ENCODE results near the gene CHKB.
A peak's percentile ranks its signal among the peaks of the same experiment; 100 is the strongest.

CHKB gene

DNA sequence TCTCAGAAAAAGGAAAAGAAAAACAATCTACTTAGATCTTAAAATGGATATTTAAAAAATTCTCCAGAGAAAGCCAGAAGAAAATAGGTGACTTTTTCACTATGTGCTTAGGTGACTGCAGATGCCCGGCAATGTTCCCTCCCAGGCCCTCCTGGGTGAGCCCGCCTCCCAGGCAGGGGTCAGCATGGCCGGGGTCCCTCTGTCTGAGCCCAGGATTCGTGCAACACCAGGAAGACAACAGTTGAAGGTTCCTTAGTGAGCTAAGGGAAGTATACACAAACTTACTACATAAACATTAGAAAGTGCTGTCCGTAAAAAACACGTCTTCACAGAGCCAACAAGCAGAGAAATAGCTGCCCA is 29.5 kb upstream of the CHKB start:
- no peak for DNase-seq

DNA sequence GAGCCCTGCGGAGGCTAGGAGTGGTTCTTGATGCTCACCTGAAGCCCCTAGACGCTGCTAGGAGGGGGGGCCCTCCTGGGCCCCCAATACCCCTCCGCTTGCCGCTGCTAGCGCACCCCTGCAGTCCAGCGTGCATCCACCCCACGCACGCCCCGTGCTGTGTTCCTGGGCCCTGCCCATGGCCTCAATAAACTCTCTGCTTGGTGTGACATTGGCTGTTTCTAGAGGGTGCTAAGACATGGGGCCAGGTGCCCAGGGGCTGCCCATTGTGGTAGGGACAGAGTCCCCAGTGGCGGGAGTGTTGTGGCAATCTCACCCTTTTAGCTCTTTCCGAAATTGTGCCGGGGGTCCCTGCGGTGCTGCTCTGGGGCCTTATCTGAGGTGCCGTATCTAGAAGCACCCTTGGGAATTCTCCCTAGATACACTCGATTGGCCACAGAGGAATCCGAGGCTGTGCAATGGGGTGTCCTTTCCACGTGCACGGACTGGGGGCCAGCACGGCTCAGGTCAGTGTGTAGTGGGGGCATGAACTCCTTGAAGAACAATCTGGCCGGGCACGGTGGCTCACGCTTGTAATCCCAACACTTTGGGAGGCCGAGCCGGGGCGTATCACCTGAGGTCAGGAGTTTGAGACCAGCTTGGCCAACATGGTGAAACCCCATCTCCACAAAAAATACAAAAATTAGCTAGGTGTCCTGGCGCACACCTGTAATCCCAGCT is 28.9 kb upstream of the CHKB start:
- no peak for DNase-seq

DNA sequence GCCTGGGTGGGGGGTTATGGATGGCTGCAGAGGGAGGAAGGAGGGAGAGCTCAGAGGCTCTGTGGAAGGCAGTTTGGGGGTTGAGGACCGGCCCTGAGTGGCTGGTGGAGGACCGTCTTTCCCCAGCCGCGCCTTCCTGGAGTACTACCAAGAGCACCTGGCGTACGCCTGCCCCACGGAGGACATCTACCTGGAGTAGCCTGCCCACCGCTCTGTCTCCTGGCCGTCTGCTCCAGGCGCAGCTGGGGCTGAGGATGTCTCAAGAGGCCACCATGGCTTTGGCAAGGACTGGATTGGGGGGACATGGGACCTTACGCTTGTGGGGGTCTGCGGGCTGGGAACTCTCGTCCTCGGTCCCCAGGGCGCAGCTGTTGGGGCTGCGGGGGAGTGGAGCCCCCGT is 27.9 kb upstream of the CHKB start:
- DNase-seq = peak; percentile 21

DNA sequence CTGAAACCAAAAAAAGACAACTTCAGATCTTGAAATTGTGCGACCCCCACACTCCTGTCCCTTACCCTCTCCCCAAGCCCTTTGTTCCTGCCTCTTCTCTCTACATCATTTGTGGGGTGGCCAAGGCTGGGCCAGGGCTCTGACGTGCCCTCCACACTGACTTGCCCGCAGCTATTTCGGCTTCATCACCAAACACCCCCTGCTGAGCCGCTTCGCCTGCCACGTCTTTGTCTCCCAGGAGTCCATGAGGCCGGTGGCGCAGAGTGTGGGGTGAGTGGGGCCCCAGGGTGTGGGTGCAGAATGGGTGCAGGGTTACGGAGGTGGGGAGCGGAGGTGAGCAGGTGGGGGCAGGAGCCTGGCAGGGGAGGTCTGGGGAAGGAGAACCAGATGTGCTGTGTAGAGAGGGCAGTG is 27.4 kb upstream of the CHKB start:
- DNase-seq = peak; percentile 60

DNA sequence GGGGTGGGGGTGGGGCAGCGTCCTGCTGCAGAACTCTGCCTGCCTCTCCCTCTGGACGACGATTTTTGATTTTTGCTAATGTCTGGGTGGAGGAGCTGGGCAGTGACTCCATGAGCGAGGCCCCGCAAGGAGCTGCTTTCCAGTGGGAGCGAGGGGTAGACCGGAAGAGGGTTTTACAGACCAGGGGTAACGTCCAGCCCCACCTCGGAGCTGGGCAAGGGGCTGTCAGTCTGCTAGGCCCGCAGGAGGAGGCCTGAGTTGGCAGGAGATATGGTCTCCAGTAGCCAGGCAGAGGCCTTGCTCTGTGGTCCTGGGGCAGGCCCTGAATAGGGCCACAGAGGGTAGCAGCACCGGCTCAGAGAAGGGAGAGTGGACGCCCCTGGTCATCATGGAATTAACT is 26.9 kb upstream of the CHKB start:
- peak; percentile 50 for DNase-seq

DNA sequence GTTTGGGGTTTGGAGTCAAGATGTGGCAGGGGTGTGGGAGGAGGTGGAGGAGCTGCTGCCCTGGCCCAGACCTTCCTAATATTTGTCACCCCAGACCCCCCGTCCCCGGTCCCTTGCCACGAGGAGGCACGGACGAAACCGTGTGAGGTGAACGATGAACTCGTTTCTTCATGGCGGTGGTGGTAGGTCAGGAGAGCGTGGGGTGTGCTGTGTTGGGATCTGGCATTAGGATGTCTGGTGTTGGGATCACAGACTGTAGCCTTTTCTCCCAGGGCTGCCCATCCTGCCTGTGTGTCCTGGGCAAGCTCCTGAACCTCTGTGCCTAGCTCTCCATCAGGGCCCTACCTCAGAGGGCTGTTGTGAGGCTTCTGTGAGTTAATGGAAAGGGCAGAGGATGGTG is 26.3 kb upstream of the CHKB start:
- no peak for DNase-seq

DNA sequence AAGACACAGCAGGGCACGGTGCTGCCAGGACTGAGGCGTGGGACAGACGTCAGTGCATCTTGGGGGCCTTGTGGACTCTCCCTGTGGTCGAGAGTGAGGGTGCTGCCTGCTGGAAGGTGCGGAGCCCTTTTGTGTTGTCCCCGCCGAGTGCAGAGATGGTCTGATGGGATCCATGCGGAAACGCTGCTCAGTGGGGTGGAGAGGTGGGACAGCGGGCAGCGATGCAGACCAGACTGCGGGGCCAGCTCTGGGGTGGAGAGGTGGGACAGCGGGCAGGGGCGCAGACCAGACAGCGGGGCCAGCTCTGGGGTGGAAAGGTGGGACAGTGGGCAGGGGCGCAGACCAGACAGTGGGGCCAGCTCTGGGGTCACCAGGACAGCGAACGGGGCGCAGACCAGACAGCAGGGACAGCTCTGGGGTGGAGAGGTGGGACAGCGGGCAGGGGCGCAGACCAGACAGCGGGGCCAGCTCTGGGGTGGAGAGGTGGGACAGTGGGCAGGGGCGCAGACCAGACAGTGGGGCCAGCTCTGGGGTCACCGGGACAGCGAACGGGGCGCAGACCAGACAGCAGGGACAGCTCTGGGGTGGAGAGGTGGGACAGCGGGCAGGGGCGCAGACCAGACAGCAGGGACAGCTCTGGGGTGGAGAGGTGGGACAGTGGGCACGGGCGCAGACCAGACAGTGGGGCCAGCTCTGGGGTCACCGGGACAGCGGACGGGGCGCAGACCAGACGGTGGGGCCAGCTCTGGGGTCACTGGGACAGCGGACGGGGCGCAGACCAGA is 25.6 kb upstream of the CHKB start:
- DNase-seq = peak; percentile 45

DNA sequence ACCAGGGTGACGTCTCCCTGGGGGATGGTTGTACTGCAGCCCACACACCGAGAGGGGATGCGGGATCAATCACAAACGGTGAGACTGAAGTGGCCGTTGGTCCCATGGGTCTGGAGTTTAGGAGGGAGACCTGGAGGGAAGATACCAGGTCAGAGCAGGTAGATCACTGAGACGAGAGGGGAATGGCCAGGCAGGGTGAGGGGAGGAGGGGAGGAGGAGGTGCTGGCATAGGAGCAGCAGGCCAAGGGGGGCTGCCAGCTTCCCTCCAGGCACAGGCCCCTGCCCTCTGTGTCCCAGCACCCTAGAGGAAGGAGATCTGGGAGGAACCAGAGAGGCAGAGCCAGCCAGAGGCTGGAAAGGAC is 25.0 kb upstream of the CHKB start:
- no peak for DNase-seq

DNA sequence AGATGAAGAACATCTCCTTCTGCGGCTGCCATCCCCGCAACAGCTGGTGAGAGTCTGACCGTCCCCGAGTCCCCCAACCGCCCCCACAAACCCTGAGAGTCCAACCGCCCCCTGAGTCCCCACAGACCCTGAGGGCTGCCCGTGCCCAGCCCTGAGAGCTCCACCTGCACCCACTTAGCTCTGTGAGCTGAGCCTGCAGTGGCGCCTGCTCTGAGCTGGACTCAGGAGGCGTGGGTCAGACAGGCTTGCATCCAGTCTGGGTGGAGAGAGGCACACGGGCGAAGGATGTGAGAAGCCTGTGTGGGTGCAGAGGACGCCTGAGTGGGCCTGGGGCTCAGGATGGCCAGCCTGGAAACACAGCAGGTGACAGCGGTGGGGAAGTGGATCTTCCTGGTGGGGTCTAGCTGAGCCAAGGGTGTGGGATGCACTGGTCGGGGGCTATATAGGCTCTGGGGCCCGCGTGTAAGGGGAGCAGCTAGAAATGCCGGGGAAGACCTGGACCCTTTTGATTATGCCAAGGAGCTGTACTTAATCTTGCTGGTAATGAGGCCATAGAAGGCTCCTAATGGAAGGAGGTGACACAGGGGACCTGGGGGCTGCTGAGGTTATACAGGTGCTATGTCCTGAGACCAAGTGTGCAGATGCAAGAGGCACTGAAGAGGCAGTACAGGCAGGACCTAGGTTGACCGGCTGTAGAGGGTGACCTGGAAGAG is 24.5 kb upstream of the CHKB start:
- peak; percentile 59 for DNase-seq

DNA sequence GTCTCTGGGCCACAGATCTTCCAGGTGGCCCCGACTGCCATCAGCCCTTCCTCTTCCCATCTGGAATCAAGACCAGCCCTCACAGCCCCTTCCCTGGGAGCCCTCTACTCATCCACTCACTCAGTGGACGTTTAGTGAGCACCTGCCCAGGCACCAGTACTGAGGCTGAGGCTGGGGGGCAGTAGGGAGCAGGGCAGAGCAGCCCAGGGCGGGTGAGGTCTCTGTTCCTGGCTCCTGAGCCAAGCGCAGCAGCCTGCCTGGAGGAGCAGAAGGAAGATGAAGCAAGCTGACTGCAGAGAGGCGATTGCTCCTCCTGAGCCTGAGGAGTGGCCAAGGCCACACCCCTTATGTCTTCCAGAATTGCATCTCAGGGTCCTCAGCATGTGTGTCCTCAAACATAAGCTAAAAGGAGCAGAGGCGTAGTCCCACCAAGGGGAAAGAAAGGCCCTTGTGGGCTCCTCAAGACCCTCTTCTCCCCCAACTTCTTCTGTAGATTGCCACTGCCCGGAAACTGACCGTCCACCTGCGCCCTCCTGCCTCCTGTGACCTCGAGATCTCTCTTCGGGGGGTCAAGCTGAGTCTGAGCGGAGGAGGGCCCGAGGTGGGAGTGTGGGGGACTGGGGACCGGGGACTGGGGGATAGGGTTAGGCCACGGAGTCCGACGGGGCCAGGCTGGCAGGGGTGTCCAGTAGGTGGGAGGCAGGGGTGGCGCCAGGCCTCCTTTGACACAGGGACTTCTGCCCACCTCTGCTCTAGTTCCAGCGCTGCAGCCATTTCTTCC is 23.7 kb upstream of the CHKB start:
- DNase-seq = peak; percentile 56

DNA sequence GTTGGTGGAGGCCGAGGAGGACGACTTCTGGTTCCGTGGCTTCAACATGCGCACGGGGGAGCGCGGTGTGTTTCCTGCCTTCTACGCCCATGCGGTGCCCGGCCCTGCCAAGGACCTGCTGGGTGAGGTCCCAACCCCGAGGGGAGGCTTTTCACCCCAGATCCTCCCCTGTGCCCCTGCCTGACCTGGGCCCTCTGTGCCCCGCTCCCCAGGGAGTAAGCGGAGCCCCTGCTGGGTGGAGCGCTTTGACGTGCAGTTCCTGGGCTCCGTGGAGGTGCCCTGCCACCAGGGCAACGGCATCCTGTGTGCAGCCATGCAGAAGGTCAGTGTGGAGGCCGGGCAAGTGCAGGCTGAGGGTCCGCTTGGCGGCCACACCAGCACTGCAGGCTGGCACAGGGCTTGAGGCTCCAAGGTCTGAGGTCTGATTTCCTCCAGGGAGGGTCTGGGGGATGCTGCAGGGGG is 23.0 kb upstream of the CHKB start:
- DNase-seq = peak; percentile 50

DNA sequence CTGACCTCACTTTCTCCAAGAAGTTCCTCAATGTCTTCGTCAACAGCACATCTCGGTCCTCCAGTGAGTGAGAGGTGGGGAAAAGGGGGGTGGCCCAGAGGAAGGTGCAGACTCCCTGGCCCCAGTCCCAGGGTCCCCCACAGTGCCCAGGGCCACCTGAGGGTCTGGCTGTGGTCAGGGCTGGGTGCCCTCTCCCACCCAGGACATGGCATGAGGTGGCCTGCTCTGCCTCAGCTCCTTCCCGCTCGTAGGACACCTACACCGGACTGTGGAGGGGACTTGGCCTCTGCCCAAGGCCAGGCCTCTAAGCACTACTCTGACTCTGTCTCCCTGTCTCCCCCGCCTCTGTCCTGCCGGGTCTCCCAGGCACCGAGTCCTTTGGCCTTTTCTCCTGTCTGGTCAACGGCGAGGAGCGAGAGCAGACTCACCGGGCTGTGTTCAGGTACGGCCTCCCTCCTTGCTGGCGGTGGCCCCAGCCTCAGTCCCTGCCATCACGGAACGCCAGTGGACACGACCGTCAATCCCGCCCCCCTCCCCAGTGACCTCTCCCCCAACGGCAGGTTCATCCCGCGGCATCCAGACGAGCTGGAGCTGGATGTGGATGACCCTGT is 22.5 kb upstream of the CHKB start:
- no peak for DNase-seq

DNA sequence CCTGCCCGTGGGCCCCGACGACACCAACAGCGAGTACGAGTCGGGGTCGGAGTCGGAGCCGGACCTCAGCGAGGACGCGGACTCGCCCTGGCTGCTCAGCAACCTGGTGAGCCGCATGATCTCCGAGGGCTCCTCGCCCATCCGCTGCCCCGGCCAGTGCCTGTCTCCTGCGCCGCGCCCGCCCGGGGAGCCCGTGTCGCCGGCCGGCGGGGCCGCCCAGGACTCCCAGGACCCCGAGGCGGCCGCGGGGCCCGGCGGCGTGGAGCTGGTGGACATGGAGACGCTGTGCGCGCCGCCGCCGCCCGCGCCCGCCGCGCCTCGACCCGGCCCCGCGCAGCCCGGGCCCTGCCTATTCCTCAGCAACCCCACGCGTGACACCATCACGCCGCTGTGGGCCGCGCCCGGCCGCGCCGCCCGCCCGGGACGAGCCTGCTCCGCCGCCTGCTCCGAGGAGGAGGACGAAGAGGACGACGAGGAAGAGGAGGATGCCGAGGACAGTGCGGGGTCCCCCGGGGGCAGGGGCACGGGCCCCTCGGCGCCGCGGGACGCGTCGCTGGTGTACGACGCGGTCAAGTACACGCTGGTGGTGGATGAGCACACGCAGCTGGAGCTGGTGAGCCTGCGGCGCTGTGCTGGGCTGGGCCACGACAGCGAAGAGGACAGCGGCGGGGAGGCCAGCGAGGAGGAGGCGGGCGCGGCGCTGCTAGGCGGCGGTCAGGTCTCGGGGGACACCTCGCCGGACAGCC is 21.8 kb upstream of the CHKB start:
- no peak for DNase-seq

DNA sequence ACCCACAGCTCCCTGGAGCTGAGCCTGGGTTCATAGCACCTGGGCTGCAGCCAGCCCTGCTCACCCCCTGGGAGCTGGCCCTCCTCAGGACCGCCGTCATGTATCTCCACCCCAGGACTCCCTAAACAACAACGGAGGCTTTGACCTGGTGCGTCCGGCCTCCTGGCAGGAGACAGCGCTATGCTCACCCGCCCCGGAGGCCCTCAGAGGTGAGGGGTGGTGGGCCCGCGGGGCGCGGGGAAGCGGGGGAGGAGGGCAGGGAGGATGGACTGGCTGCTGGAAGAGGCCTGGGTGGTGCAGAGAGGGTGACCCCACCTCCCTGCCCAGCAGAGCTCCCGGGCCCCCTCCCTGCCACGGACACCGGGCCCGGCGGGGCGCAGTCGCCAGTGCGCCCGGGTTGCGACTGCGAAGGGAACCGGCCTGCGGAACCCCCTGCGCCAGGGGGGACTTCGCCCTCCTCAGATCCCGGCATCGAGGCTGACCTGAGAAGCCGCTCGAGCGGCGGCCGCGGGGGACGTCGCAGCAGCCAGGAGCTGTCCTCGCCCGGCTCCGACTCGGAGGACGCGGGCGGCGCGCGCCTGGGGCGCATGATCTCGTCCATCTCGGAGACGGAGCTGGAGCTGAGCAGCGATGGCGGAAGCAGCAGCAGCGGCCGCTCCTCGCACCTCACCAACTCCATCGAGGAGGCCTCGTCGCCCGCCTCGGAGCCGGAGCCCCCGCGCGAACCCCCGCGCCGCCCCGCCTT is 21.0 kb upstream of the CHKB start:
- no peak for DNase-seq

DNA sequence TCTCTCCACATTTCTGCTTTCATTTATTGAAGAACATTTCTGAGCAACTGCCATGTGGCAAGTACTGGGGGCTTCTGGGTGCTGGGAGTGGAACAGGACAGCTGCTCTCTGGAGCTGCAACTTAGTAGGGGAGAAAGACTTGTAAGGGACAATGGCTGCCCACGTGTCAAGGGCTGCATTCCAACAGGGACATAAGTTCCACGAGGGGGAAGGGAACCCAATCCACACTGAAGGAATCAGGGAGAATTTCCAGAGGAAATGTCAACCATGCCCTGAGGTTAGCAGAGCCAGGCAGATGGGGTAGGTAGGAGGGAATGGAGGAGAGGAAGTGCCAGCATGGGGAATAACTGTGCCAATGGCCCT is 19.7 kb upstream of the CHKB start:
- no peak for DNase-seq

DNA sequence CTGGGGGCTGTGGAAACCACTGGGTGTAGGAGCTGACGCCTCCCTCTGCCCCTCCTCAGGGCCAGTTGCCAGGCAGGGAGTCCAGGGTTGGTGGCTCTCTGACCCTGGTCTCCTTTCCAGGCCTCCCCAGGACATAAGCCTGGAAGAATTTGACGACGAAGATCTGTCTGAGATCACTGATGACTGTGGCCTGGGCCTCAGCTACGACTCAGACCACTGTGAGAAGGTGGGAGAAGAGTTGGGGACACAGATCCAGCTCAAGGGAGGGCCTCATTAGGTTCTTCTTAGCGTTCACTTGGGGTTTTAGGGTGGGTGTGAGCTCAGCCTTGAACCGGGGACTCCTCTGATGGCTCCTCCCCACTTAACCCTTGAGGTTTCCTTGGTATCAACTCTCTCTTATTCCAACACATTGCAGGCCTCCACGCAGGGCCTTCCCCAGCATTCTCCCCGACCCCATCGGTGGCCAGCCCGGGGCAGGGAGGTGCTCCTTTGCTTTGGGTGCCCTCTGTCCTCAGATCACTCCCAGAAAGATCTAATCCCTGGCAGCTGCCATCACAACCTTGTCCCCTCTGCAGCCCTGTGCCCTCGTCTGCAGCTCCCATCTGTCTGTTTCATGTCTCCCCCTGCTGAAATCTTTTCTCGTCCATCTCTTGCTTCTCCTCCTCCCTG is 19.2 kb upstream of the CHKB start:
- no peak for DNase-seq

DNA sequence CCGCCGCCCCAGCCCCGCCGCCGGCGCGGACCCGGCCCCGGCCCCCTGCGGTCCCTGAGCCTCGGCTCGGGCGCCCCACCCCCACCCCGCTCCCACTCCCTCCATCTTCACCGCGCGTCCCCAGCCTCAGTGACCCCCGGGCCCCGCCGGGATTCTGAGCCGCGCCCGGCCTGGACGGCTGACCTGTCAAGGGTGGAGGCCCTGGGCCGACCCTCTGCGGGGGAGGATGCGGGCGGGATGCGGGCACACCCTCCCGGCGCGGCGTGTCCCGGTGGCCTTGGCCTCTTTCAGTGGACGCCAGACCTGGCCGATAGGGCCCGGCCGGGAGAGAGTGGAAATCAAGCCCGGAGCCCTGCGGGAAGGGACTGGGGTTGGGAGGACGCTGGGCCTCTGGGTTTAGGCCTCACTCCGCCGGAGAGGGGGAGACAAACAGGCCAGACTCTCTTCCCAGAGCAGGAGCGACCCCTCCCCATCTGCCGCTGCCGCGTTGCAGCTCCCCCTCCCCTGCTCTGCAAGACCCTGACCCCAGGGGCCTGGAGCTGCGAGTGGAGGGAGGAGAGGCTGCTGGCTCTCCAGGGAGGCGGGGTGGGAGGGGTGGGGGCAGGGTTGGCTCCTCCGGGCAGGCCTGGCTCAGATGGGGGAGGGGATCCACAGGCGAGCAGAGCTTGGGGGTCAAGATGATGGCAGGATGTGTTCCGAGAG is 18.5 kb upstream of the CHKB start:
- no peak for DNase-seq

DNA sequence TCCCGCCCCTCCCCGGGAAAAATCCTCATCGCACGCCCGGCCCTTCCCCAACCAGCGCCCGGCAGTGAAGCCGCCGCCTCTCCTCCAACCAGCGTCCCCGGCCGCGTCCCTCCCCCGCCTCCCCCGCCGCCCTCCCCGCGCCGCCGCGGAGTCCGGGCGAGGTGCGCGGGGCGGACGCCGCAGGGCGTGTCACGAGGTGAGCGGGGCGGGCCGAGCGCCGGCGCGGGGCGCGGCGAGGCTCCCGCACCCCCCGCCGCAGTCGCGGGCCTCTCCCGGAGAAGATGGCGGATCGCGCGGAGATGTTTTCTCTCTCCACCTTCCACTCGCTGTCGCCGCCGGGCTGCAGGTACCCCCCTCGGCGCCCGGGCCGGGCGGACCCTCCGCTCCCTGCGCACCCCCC is 17.9 kb upstream of the CHKB start, which contains the start of gene MAPK8IP2:
TSS of gene MAPK8IP2 (plus strand) at position 256 of the 400 bp plus-strand sequence. CDS start at position 282, 26 bp downstream.
- DNase-seq = peak; percentile 66

DNA sequence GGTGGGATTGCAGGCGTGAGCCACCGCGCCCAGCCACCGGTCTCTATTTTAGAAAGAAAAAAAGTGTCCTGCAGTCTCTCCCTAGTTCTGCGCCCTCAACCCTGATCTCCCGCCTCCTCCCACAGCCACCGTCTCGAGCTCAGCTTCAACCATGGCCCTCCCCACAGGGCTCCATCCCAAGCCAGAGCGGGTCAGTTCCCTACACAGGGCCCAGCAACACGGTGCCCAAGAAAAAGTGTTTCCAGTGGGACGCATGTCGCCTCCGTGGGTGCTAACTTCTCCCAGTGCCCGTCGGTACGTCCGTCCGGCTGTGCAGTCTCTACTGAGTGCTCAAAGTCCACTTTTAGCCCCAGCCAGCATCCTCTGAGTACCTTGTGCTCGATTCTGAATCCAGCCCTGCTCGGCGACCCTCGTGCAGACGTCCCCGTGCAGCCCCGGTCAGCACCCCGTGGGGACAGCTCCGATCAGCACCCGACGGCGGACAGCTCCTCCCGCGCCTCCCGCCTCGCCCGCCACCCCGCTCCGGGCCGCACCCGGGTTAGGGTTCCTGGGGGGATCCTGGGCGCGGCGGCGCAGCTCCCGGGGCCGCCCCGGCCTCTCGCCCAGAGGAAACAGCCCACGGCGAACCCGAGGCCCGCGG is 17.3 kb upstream of the CHKB start:
- peak; percentile 84 for DNase-seq
